HG03139 (cell line): Measurements from ENCODE around the gene PIGO.

Source experiments
- ATAC-seq: cut with Tn5 transposase; IDR thresholded peaks from one replicate; pipeline ENCODE4 v1.9.1; 2021; ENCODE audit not compliant: unreplicated experiment

PIGO gene

GRCh38 chr9:35107297-35108290 lies 11.2 kb upstream of the PIGO start:
- no peak for ATAC-seq

DNA sequence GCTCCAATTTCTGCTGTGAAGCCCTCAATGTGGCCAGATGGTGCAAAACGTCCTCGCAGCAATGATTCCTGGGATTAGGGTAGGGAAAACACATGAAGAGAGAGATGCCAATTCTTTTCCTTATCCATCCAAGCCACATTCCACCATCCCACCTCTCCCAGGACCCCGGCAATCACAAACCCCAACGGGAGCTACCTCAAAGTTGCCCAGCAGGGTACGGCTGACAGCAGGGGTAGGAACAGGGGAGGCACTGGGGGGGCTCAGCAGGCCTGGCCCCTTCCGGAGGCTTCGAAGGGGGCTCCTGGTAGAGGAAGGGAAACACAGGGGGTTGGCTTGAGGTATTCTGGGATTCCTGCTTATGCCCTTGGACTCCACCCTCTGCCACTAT lies 9.9 kb upstream of the PIGO start:
- ATAC-seq: no peak

GRCh38 chr9:35105571-35106342 lies 9.4 kb upstream of the PIGO start:
- ATAC-seq: no peak

DNA sequence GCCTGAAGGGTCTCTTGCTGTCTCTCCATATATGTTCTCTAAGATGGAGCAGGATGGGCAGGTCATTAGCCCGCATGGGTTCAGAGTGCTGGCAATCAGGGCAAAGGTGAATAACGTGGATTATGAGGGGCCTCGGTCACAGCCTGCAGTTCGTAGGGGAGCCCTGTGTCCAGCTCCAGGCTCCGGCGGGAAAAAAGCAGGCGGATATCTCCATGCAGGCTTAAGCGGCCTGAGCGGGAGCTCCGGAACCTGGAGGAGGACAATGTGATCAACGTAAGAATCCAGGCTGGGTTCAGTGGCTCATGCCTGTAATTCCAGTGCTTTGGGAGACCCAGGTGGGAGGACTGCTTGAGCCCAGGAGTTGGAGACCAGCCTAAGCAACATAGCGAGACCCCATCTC lies 8.7 kb upstream of the PIGO start:
- ATAC-seq: no peak

GRCh38 chr9:35104586-35104985 lies 8.2 kb upstream of the PIGO start:
- no peak for ATAC-seq

DNA sequence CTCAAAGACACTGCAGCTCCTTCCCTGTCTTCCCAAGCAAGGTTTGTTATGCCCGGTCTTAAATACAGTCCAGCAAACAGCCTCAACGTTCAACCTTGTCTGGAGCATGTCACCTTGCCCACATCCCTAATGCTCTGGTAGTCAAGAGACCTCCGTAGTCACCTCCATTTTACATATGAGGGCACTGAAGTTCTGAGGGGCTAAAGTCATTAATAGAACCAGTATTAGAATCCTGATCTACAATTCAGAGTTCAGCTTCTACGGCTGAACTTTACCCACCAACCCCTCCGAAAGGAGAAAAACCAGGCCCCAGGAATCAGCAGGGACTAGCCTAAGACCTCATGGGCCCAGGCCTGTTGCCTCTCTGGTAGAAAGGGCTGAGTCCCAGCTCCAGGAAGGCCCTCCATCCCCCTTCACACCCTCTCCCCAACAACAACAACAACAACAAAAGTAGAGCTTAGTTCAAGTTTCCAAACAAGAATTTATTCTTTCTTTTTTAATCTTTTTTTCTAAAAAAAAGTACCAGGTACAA lies 7.3 kb upstream of the PIGO start:
- ATAC-seq: no peak

GRCh38 chr9:35102769-35103659 lies 6.6 kb upstream of the PIGO start, which contains the start of gene STOML2:
Gene STOML2 (minus strand): TSS chr9:35103131. CDS start chr9:35103094, 37 bp downstream.
- peak; percentile 83 for ATAC-seq

DNA sequence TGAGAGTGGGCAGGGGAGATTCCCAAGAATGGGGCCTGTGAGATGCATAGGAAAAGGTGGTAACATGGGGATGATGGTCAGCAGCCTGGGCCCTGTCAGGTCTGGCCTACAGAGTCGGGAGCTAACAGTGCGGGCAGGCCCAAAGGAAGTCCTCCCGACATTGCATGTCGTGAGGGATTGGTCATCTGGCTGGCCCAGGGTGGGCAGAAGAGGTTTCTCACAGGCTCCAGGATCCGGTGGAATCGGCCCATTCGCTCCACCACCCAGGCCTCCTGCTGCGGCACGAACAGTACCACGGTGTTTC lies 6.0 kb upstream of the PIGO start:
- no peak for ATAC-seq

DNA sequence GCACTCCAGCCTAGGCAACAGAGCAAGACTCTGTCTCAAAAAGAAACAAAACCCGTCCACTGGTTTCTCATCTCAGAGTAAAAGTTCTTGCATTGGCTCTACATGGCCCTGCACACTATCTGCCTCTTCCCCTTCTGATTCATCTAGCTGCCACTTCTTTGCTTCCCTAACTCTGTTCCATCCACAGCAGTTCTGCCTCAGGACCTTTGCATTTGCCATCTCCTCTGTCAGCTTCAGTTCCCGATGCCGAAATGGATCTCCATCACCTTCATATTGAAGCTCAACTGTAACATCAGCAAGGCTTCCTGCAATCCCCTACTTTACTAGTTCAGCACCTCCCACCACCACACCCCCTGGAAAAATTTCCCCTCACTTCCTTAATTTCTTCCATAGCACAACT lies 1.2 kb upstream of the PIGO start:
- ATAC-seq: no peak

GRCh38 chr9:35091536-35091935 lies 4.9 kb downstream of the PIGO start:
- ATAC-seq: no peak

DNA sequence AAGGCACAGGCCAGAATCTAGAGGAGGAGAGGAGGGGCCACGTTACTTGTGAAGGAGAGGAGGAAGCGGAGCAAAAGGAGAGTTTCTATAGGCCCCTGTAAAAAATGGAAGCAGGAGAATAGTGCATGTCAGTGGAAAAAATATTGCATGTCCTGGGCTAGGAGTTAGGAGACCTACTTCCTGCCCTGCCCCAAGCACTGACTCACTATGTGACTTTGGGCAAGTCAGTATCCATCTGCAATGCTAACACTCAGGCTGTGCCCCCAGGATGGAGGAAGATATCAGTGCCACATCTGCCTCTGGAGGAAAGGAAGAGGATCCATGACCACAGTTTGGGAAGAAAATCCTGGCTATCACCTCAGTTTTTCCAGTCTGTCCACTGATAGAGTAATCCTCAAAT lies 7.0 kb downstream of the PIGO start:
- no peak for ATAC-seq

- ATAC-seq: no peak
Observed at GRCh38 chr9:35085078-35085477, 11.3 kb downstream of the PIGO start.

DNA sequence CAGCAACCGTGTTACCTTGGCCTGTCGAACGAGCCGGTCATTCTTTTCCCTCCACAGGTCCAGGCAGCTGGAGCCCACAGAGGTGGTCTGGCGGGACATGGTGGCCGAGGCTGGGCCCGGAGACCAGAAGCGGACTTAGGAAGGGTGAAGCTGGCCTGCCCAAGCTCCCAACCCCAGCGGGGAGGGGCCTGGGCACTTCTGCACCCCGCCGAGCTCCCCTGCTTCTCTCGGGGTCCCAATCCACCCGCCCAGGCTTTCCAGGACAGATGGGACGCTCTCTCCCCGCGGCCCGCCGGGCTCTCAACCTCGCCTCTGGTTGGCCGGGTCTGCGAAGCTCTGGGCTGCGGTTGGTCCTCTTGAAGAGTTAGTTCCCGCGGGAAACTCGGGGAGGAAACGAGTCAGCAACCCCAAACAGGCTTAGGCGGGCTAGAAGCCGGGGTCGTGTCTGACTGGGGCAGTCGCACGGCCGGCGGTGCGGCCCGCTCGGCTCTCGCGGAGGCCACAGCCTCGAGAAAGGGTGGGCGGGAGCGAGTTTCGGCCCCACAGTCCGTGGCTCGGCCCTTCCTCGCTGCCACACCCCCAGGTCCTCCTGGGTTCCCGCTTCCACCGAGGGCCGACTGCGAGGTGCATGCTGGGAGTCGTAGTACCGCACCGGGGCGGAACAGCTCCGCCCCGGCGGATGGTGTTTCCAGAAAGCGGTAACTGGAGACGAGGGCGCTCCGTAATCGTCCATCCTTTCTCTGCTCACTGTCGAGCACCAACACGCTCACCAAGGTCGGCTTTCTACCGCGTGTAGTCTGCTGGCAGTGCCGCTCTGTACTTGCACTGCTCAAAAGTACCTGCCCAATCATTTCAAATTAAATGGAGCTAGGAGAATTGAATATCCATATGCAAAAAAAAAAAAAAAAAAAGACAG lies 16.7 kb downstream of the PIGO start, which contains the start of gene FANCG:
TSS of gene FANCG (minus strand) at position 517 of the 916 bp plus-strand sequence. CDS start at position 99, 418 bp downstream.
- ATAC-seq: peak; percentile 82

- no peak for ATAC-seq
Observed at GRCh38 chr9:35079041-35079425, 17.4 kb downstream of the PIGO start.

DNA sequence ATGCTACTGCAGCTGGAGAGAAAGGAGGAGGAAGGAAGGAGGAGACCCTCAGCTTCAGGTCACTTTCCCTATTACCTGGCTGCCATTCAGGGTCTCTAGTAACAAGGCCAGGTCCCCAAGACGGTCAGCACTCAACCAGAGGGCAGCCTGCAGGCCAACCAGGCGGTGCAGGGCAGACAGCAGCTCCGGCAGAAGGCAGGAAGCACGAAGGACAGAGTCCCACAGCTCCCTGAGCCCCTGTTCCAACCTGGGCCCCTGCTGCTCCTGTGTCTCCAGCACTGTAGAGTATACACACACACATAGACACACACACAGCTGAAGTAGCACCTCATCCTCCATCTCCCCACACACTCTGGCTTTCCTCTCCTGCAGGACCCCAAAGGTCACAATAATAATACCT lies 18.3 kb downstream of the PIGO start:
- ATAC-seq: no peak

- no peak for ATAC-seq
Observed at GRCh38 chr9:35076848-35077247, 19.5 kb downstream of the PIGO start.

DNA sequence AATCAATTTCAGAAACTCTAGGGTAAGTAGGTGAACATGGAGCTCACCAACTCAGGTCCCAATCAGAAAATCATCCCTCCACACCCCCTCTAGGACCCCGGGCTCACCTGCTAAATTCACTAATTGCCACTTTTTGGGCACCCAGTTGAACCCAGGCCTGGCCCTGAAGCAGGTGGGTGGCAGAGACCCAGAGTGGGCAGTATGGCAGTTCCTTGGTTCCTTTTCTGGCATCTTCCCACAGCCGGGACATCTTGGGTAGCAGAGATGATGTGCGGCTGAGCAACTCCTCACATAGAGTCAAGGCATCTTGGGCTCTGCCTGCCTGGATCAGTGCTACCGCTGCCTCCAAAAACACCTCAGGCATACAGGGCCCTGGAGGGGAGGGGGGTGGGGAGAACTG lies 21.0 kb downstream of the PIGO start:
- no peak for ATAC-seq

- ATAC-seq: no peak
Observed at GRCh38 chr9:35074791-35075190, 21.6 kb downstream of the PIGO start.

GRCh38 chr9:35074141-35074540 lies 22.2 kb downstream of the PIGO start:
- no peak for ATAC-seq

DNA sequence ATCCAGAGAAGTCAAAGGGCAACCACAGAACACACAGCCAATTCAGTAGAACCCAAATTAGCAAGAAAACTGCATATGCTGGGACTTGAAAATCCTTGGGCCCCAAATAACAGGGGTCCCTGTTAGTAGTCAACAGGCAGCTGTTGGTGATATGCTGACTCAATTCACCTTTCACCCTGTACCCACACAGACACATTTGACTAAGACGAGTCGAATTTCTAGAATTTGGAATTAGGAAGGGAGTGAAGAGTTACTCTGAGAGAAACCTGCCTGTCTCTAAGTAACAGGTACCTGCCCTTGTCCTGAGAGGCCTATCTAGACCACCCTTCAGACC lies 23.1 kb downstream of the PIGO start:
- no peak for ATAC-seq
